Keratinocyte (primary cell): ENCODE data around the gene CCR6. TPM values are rescaled to one million over a fixed set of nuclear protein-coding genes. Genes with fewer than 3 reads are reported as not detected.

Experiments
- DNase-seq: peaks from one replicate; pipeline ENCODE4 v3.0.0-alpha.2; 2011; ENCODE audit warnings: low read depth, missing footprints, low spot score
- FAIRE-seq: peaks from 2 replicates; lab custom pipeline; 2011; peaks lifted over from hg19 to GRCh38; lab: Jason Lieb, UNC
- H2AFZ ChIP-seq: 2 replicates; pipeline ENCODE4 v1.6.0; 2012; ENCODE audit warnings: low read length, control low read depth, inconsistent platforms; ENCODE audit not compliant: control insufficient read depth
- H3K27ac ChIP-seq: 2 replicates; pipeline ENCODE4 v1.5.1; 2011; ENCODE audit warnings: low read length; ENCODE audit not compliant: control insufficient read depth, insufficient read depth
- H3K27me3 ChIP-seq: 3 replicates; pipeline ENCODE4 v1.6.0; 2011; ENCODE audit warnings: low read length; ENCODE audit not compliant: control insufficient read depth, insufficient read depth; ENCODE audit errors: extremely low read depth
- H3K36me3 ChIP-seq, 2 experiments: 2 replicates in 1 of 2; 3 replicates in 1 of 2; pipeline ENCODE4 v1.5.1; 2011; ENCODE audit warnings: low read length in 2 of 2, mild to moderate bottlenecking in 1 of 2; ENCODE audit not compliant: control insufficient read depth in 2 of 2, insufficient read depth in 2 of 2; ENCODE audit errors: extremely low read depth in 1 of 2
- H3K4me1 ChIP-seq: 3 replicates; pipeline ENCODE4 v1.5.1; 2011; ENCODE audit warnings: low read length; ENCODE audit not compliant: control insufficient read depth, insufficient read depth; ENCODE audit errors: extremely low read depth
- H3K4me2 ChIP-seq: 3 replicates; pipeline ENCODE4 v1.6.0; 2011; ENCODE audit warnings: low read depth, low read length; ENCODE audit not compliant: control insufficient read depth, insufficient read depth; ENCODE audit errors: extremely low read depth
- H3K4me3 ChIP-seq, 3 experiments: fragments of 200-600 bp in 1 of 3; sonication (generic) in 1 of 3; 2 replicates in 2 of 3; 3 replicates in 1 of 3; pipeline ENCODE4 v1.5.1; 2011 to 2016; ENCODE audit warnings: low read length in 3 of 3, mild to moderate bottlenecking in 3 of 3, control low read depth in 2 of 3, inconsistent platforms in 1 of 3, low read depth in 1 of 3, mixed read lengths in 1 of 3, mixed run types in 1 of 3, moderate library complexity in 1 of 3; ENCODE audit not compliant: control insufficient read depth in 2 of 3, insufficient read depth in 2 of 3; ENCODE audit errors: extremely low read depth in 1 of 3
- H3K79me2 ChIP-seq: 2 replicates; pipeline ENCODE4 v1.6.0; 2012; ENCODE audit warnings: low read length; ENCODE audit not compliant: control insufficient read depth, insufficient read depth
- H3K9ac ChIP-seq: 3 replicates; pipeline ENCODE4 v1.6.0; 2011; ENCODE audit warnings: low read length; ENCODE audit not compliant: control insufficient read depth, insufficient read depth; ENCODE audit errors: extremely low read depth
- H3K9me1 ChIP-seq: 3 replicates; pipeline ENCODE4 v1.6.0; 2011; ENCODE audit warnings: low read length; ENCODE audit not compliant: control insufficient read depth, insufficient read depth; ENCODE audit errors: extremely low read depth
- H3K9me3 ChIP-seq: 2 replicates; pipeline ENCODE4 v1.5.1; 2012; ENCODE audit warnings: low read depth, low read length; ENCODE audit not compliant: control insufficient read depth
- H4K20me1 ChIP-seq: 3 replicates; pipeline ENCODE4 v1.6.0; 2011; ENCODE audit warnings: low read length; ENCODE audit not compliant: control insufficient read depth, insufficient read depth; ENCODE audit errors: extremely low read depth
- EZH2 ChIP-seq: IDR thresholded peaks from one replicate; pipeline ENCODE4 v1.6.1; 2012; ENCODE audit warnings: inconsistent platforms, mild to moderate bottlenecking, low read length, moderate library complexity
- dilution Hi-C: fragments of 300-500 bp; cut with MboI; formaldehyde crosslinking; loops from one replicate; pipeline ENCODE4 v1.7.0; 2020; ENCODE audit warnings: low sequenced_read_pairs; ENCODE audit not compliant: extremely low pct_ligation_motif_present
- polyA plus RNA-seq, 5 experiments: library from polyadenylated mRNA; depleted of rRNA in 3 of 5; stranded (reverse) in 3 of 5; stranded (forward) in 1 of 5; unstranded in 1 of 5; fragments of >200 nt; gene quantifications; 1 replicate in 1 of 5; 2 replicates in 3 of 5; 3 replicates in 1 of 5; pipeline versions ENCODE4 v1.2.1 to v1.2.3, GENCODE V29; 2011 to 2012; ENCODE audit warnings: missing spikeins in 2 of 5, low read depth in 1 of 5, low replicate concordance in 1 of 5
- TF ChIP-seq, protein P1 (sequence below), 3 experiments: IDR thresholded peaks in 1 of 3; conservative IDR thresholded peaks in 1 of 3; optimal IDR thresholded peaks in 1 of 3; 2 replicates in 2 of 3; 3 replicates in 1 of 3; pipeline versions ENCODE3 to v1.5.1; 2011; ENCODE audit warnings: low read length in 3 of 3, mild to moderate bottlenecking in 3 of 3, moderate library complexity in 2 of 3, control low read depth in 1 of 3, inconsistent platforms in 1 of 3; ENCODE audit not compliant: insufficient read depth in 2 of 3; ENCODE audit errors: extremely low read depth in 1 of 3

The CCR6 gene
- polyA plus RNA-seq, 1 donor (not counting 4 experiments of a cell fraction or from before 2014, with no cell fraction given), result not detected

- FAIRE-seq, result no peak
Observed at GRCh38 chr6:167100241-167100674, 22.6 kb upstream of the CCR6 start.

GRCh38 chr6:167102318-167102717 lies 20.6 kb upstream of the CCR6 start:
- H3K9me3 ChIP-seq, result no peaks in the 10 kb centered on the region
- no peaks in the 10 kb centered on the region for H3K79me2 ChIP-seq
- H3K36me3 ChIP-seq, result no peaks in the 10 kb centered on the region
- H3K27me3 ChIP-seq, result no peaks in the 10 kb centered on the region
- no peaks in the 10 kb centered on the region for H3K4me1 ChIP-seq
- H3K27ac ChIP-seq, result no peak overlapping the region
- no peak overlapping the region for H3K4me3 ChIP-seq
- dilution Hi-C loops, result no loop called here
- no peak overlapping the region for H3K9ac ChIP-seq
- H4K20me1 ChIP-seq, result no peaks in the 10 kb centered on the region
- FAIRE-seq, result no peak
- no peak overlapping the region for H3K4me2 ChIP-seq
- DNase-seq, result no peak
- no peak overlapping the region for H2AFZ ChIP-seq
- TF ChIP-seq, protein P1, sequence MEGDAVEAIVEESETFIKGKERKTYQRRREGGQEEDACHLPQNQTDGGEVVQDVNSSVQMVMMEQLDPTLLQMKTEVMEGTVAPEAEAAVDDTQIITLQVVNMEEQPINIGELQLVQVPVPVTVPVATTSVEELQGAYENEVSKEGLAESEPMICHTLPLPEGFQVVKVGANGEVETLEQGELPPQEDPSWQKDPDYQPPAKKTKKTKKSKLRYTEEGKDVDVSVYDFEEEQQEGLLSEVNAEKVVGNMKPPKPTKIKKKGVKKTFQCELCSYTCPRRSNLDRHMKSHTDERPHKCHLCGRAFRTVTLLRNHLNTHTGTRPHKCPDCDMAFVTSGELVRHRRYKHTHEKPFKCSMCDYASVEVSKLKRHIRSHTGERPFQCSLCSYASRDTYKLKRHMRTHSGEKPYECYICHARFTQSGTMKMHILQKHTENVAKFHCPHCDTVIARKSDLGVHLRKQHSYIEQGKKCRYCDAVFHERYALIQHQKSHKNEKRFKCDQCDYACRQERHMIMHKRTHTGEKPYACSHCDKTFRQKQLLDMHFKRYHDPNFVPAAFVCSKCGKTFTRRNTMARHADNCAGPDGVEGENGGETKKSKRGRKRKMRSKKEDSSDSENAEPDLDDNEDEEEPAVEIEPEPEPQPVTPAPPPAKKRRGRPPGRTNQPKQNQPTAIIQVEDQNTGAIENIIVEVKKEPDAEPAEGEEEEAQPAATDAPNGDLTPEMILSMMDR (optimal IDR thresholded peaks at IDR 0.05 in 1 of 3, IDR thresholded peaks at IDR 0.05 in 1 of 3, conservative IDR thresholded peaks at IDR 0.05 in 1 of 3; ENCODE audit: extremely low read depth in 1 of 3, insufficient read depth in 2 of 3, low read length in 3 of 3), result no peak
- H3K9me1 ChIP-seq, result no peaks in the 10 kb centered on the region

More at GRCh38 chr6:167100241-167100674, 22.6 kb upstream of the CCR6 start:
- Histone ChIP-seq H3K27ac (no peak overlapping the region), H3K4me1 (no peaks in the 10 kb centered on the region), H3K9me1 (no peaks in the 10 kb centered on the region), H2AFZ (no peak overlapping the region), H3K9ac (no peak overlapping the region), H3K9me3 (no peaks in the 10 kb centered on the region), H3K27me3 (no peaks in the 10 kb centered on the region), H3K36me3 (no peaks in the 10 kb centered on the region), H3K79me2 (no peaks in the 10 kb centered on the region), H3K4me2 (no peak overlapping the region), H3K4me3 (no peak overlapping the region), H4K20me1 (no peaks in the 10 kb centered on the region)
- dilution Hi-C loops, result no loop called here
- TF ChIP-seq EZH2, result no peak
- TF ChIP-seq, protein P1 (optimal IDR thresholded peaks at IDR 0.05 in 1 of 3, IDR thresholded peaks at IDR 0.05 in 1 of 3, conservative IDR thresholded peaks at IDR 0.05 in 1 of 3; ENCODE audit: extremely low read depth in 1 of 3, insufficient read depth in 2 of 3, low read length in 3 of 3), result no peak
- no peak for DNase-seq
